HUES64 (cell line): ENCODE results near the gene RAB42. TPM values are rescaled to one million over a fixed set of nuclear protein-coding genes. Genes with fewer than 3 reads are reported as not detected.

Experiments used
- H3K27ac ChIP-seq: 2 replicates; pipeline ENCODE4 v1.7.0; 2013; ENCODE audit warnings: low read depth, low read length, inconsistent platforms
- H3K27me3 ChIP-seq: 2 replicates; pipeline ENCODE4 v1.6.1; 2013; ENCODE audit warnings: mild to moderate bottlenecking, low read length; ENCODE audit not compliant: insufficient read depth
- H3K36me3 ChIP-seq: 2 replicates; pipeline ENCODE4 v1.6.1; 2013; ENCODE audit warnings: mild to moderate bottlenecking, low read length; ENCODE audit not compliant: insufficient read depth
- H3K4me1 ChIP-seq: 2 replicates; pipeline ENCODE4 v1.6.1; 2013; ENCODE audit warnings: mild to moderate bottlenecking, low read length, moderate library complexity; ENCODE audit not compliant: insufficient read depth
- H3K4me3 ChIP-seq: 2 replicates; pipeline ENCODE4 v1.5.1; 2013; ENCODE audit warnings: mild to moderate bottlenecking, low read length, moderate library complexity
- H3K9ac ChIP-seq: 2 replicates; pipeline ENCODE4 v1.6.1; 2013; ENCODE audit warnings: mild to moderate bottlenecking, low read depth, low read length
- H3K9me3 ChIP-seq: 2 replicates; pipeline ENCODE4 v1.6.1; 2013; ENCODE audit warnings: low read depth, low read length; ENCODE audit not compliant: insufficient read depth
- WGBS: fragments of 150-250, 120-280 bp; methylation state at CpG from one replicate; pipeline ENCODE4 v1.1.7; 2013; ENCODE audit warnings: missing lambda C conversion rate; 5-methylcytosine and 5-hydroxymethylcytosine counted together
- polyA plus RNA-seq, 2 experiments: library from polyadenylated mRNA; stranded (reverse); fragments of 50-300 nt; gene quantifications; one replicate each; pipeline ENCODE4 v1.2.3, GENCODE V29; 2013

Gene RAB42, protein sequence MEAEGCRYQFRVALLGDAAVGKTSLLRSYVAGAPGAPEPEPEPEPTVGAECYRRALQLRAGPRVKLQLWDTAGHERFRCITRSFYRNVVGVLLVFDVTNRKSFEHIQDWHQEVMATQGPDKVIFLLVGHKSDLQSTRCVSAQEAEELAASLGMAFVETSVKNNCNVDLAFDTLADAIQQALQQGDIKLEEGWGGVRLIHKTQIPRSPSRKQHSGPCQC
- polyA plus RNA-seq (2013, experiment 1 of 2) = 5.9 TPM
- 7.2 TPM for polyA plus RNA-seq (2013, experiment 2 of 2)

DNA sequence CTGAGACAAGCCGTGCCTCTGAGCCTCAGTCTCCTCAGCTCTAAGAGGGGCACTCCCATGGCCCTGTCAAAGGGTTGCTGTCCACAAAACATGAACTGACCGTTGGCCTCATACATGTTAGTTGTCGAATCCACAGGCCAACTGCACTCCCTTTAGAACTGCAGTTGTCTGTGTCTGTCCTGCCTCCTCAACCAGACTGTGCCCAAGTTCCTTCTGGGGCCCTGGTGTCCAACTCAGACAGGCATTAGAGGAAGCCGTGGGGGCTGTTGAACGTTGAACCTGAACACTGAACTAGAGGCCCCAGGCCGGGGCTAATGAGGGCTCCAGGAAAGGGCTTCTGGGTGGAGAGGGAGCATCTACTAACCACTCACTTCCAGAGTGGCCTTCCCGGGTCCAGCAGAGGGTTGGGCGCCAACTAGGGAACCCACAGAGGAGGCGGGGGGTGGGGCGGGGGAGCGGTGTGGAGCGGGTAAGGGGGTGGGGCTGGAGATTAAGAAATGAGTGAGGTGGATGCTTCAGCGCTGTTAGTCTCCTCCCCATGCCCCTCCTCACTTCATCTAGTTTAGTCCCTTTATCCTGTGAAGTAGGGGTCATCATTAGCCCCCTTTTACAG is at the start of gene RAB42:
Gene RAB42, plus strand, starts transcription at position 558 of the 613 bp plus-strand sequence. CDS start 247 bp downstream, outside the sequence.
- Histone ChIP-seq H3K9me3 (no peaks in the 10 kb centered on the region), H3K4me3 (peak within 1 kb of the TSS; percentile 66), H3K9ac (peak within 1 kb of the TSS; percentile 71), H3K4me1 (peaks cover 15% of the 10 kb centered on the region), H3K27ac (no peak within 1 kb of the TSS), H3K27me3 (peaks cover 18% of the 10 kb centered on the region), H3K36me3 (no peaks in the 10 kb centered on the region)
- 58% methylated on average over 6 of the region's 13 CpGs for WGBS

DNA sequence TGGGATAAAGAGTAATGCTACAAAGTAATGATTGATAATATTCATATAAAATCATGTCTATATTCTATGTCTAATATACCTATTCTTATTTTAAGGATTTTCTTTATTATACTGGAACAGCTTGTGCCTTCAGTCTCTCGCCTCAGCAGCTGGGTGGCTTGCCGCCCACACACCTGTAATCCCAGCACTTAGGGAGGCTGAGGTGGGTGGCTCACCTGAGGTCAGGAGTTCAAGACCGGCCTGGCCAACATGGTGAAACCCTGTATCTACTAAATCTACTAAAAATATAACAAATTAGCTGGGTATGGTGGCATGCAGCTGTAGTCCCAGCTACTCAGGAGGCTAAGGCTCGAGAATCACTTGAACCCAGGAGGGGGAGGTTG is 46.8 kb upstream of the RAB42 start:
- Histone ChIP-seq H3K36me3 (no peaks in the 10 kb centered on the region), H3K27ac (no peak overlapping the region), H3K4me1 (no peaks in the 10 kb centered on the region), H3K27me3 (no peaks in the 10 kb centered on the region), H3K9ac (no peak overlapping the region), H3K9me3 (no peaks in the 10 kb centered on the region), H3K4me3 (no peak overlapping the region)
- over 99% methylated on average over 4 of the region's 4 CpGs for WGBS

DNA sequence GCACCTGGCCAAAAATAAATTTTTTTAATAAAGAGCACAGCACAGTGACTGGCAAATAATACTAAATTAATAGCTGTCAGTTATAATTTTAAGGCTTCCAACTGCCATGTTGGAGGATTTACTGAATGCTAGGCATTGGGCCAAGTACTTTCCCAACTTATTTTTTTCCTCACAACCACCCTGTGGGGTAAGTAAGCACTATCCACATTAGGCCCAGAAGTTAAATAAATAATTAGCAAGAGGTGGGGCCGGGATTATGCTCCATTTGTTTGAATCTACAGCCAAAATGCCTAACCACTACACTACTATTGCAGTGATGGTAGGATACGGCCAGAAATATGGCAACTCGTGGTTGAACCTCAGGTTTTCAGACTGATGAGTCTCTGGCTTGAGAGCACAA is 43.7 kb upstream of the RAB42 start:
- Histone ChIP-seq H3K27ac (no peak overlapping the region), H3K36me3 (no peaks in the 10 kb centered on the region), H3K27me3 (no peaks in the 10 kb centered on the region), H3K9ac (no peak overlapping the region), H3K4me1 (0 out of 2 replicates have a peak, but pooled peaks cover 5% of the 10 kb centered on the region), H3K9me3 (no peaks in the 10 kb centered on the region), H3K4me3 (no peak overlapping the region)
- 88% methylated on average over 3 of the region's 3 CpGs for WGBS

DNA sequence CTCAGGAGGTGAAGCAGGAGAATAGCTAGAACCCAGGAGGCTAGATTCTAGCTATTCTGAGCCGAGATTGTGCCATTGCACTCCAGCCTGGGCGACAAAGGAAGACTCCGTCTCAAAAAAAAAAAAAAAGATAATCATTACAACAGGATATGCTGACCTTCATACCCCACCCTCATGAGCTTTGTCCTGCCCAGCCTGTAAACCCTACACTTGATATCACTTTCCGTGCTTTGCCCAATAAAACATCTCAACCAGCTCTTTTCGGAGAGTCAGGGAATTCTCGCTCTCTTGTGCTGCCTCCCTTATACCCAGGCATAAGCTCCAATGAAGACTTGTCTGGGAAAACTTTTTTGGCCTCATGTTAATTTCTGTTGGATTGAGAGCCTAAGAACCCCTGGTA is 40.7 kb upstream of the RAB42 start:
- 0 out of 2 replicates have a peak, but pooled peaks cover 5% of the 10 kb centered on the region for H3K4me1 ChIP-seq
- H3K36me3 ChIP-seq = peaks cover 12% of the 10 kb centered on the region
- H3K27ac ChIP-seq = no peak overlapping the region
- WGBS = 97% methylated on average over 6 of the region's 6 CpGs
- H3K27me3 ChIP-seq = no peaks in the 10 kb centered on the region
- H3K9ac ChIP-seq = no peak overlapping the region
- no peak overlapping the region for H3K4me3 ChIP-seq
- no peaks in the 10 kb centered on the region for H3K9me3 ChIP-seq

DNA sequence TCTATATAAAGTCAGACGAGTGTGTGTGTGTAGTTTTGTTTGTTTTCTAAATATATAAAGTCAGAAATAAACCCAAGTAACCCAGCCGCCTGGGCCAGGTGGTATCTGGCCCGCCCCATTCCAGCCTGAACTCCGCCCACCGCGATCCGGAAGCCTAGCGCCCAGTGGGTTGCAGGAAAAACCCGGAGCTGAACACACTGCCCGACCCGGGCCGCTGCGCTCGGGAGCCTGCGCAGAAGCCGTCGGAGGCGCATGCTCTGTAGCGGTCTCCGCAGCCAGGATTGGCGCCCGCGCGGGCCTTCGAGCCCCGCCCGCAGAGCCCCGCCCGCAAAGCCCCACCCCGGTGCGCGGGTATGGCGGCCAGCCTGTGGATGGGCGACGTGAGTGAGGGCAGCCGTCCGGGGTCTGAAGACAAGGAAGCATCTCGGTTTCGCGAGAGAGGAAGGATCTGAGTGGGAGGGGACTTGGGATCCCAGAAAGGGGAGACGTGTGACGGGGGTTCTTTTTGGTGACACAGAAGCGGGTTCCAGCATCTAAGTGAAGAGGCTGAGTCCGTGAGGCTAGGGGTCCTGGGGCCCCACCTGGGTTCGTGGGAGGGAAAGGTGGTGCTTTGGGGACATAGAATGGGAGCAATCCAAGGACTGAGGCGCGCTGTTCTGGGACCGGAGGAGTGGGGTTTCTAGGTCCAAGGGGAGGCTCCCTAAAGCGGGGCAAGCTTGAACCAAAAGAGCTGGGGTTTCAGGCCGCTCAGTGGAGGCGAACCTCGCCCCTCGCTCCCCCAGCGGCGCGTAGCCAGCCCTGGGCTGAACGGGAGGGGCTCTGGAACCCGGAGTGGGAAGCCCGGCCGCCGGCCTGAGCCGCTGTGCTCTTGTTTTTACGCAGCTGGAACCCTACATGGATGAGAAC is 39.1 kb upstream of the RAB42 start, which contains the start of gene TRNAU1AP:
Gene TRNAU1AP, plus strand, starts transcription at position 328 of the 906 bp plus-strand sequence. Its CDS starts 26 bp downstream, at position 354.
- Histone ChIP-seq H3K27ac (peak within 1 kb of the TSS; percentile 38; the same call in 1 of the 2 replicates), H3K36me3 (peaks cover 20% of the 10 kb centered on the region), H3K4me3 (peak within 1 kb of the TSS; percentile 90), H3K9me3 (no peaks in the 10 kb centered on the region), H3K27me3 (no peaks in the 10 kb centered on the region), H3K9ac (peak within 1 kb of the TSS; percentile 82), H3K4me1 (0 out of 2 replicates have a peak, but pooled peaks cover 5% of the 10 kb centered on the region)
- under 1% methylated on average over 62 of the region's 63 CpGs for WGBS

DNA sequence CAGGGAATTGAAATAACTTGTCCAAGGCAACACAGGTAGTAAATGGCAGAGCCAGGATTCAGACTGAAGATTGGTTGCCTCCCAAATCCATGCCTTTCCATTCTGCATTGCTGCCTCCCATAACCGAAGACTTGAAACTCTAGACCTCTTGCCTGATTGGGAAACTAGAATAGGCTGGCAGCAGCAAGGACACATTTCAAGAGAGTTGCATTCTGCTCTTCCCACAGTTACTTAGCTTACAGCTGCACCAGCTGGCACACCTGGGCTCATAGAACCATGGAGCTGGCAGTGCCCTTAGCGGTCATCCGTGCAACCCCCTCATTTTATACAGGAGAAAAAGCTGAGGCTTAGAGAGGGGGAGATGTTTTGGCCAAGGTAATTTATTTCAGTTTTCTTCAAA is 31.2 kb upstream of the RAB42 start:
- H3K9me3 ChIP-seq = no peaks in the 10 kb centered on the region
- H3K4me1 ChIP-seq = no peaks in the 10 kb centered on the region
- 100% methylated on average over 3 of the region's 3 CpGs for WGBS
- no peaks in the 10 kb centered on the region for H3K27me3 ChIP-seq
- H3K36me3 ChIP-seq = peaks cover 77% of the 10 kb centered on the region
- H3K4me3 ChIP-seq = no peak overlapping the region
- H3K27ac ChIP-seq = no peak overlapping the region
- H3K9ac ChIP-seq = no peak overlapping the region

DNA sequence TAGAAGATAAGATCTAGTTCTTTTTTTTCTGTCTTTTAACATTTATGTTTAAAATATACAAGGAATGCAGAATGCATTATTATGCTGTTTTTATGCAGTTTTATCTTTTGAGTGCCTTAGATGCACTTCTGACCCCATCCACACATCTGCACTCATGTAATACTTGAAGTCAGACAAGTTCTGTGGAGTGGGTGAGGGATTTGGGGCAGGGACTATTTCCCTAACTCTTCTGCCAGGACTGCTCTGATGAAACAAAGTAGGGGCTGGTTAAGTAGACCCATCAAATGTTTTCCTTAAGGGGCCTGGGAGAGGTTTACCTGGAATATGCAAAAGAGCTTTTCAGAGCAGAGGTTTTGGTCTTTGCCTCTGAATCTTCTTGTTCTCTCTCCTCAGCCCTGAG is 27.8 kb upstream of the RAB42 start:
- Histone ChIP-seq H3K4me1 (no peaks in the 10 kb centered on the region), H3K27me3 (no peaks in the 10 kb centered on the region), H3K27ac (no peak overlapping the region), H3K4me3 (no peak overlapping the region), H3K9me3 (no peaks in the 10 kb centered on the region), H3K36me3 (peaks cover 88% of the 10 kb centered on the region), H3K9ac (no peak overlapping the region)

DNA sequence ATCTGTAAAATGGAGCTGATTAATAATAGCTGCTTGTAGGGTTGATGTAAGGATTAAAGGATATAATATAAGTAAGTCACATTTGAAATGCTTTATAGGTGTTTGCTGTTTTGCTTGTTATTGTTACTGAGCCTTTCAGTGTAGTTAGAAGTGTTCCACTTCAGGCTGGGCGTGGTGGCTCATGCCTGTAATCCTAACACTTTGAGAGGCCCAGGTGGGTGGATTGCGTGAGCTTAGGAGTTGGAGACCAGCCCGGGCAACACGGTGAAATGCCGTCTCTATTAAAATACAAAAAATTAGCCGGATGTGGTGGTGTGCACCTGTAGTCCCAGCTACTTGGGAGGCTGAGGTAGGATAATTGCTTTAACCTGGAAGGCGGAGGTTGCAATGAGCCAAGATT is 27.0 kb upstream of the RAB42 start:
- Histone ChIP-seq H3K4me1 (no peaks in the 10 kb centered on the region), H3K27ac (no peak overlapping the region), H3K4me3 (no peak overlapping the region), H3K36me3 (peaks cover 83% of the 10 kb centered on the region), H3K27me3 (no peaks in the 10 kb centered on the region), H3K9me3 (no peaks in the 10 kb centered on the region), H3K9ac (no peak overlapping the region)
- WGBS = 98% methylated on average over 7 of the region's 7 CpGs

DNA sequence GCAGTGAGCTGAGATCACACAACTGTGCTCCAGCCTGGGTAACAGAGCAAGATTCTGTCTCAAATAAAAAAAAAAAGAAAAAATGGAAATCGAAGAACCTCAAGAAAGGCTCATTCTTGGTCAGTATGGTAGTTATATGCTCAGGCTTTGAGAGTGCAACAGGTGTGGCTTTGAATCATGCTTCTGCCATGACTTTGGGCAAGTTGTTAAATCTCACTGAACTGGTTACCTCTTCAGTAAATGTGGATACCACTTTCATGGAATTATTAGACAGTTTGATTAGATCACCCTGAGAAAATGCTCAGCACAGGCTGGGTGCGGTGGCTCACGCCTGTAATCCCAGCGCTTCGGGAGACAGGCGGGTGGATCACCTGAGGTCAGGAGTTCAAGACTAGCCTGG is 26.3 kb upstream of the RAB42 start:
- 97% methylated on average over 6 of the region's 6 CpGs for WGBS
- Histone ChIP-seq H3K4me3 (no peak overlapping the region), H3K9me3 (no peaks in the 10 kb centered on the region), H3K27ac (no peak overlapping the region), H3K4me1 (no peaks in the 10 kb centered on the region), H3K9ac (no peak overlapping the region), H3K36me3 (peaks cover 82% of the 10 kb centered on the region), H3K27me3 (no peaks in the 10 kb centered on the region)

DNA sequence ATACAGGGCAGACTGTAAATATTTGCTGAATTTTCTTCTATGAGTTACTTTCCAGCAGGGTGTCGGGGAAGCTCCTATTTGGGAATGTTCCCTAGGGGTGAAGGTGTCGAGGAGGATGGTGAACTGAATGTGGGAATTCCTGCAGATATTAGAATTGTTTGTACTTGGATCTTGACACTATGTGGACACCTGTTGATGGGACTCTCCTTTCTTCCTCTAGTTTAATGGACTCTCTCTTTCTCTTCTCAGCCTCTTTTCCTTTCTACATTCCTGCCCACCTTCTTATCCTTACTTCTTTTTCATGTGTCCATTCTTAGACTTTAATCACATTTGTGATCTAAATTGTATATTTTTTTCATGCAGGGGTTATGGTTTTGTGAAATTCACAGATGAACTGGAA is 25.1 kb upstream of the RAB42 start:
- Histone ChIP-seq H3K9ac (no peak overlapping the region), H3K36me3 (peaks cover 81% of the 10 kb centered on the region), H3K27ac (no peak overlapping the region), H3K27me3 (no peaks in the 10 kb centered on the region), H3K4me3 (no peak overlapping the region), H3K4me1 (no peaks in the 10 kb centered on the region), H3K9me3 (no peaks in the 10 kb centered on the region)
- WGBS = 95% methylated on average over 2 of the region's 2 CpGs

DNA sequence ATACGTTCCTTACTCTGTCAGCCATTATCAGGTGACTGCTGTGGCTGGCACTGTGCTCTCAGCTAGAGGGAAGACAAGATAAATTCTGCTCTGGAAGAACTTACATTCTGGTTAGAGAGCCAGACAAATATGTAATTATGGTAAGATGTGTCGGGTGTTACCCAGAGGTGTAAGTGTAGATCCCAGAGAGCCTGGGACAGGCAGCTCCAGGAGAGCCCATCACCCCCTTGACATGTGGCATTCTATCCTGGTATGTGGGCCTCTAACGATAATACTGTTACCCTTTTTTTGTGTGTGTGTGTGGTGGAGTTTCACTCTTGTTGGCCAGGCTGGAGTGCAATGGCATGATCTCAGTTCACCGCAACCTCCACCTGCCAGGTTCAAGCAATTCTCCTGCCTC is 20.2 kb upstream of the RAB42 start:
- H3K27ac ChIP-seq = no peak overlapping the region
- no peaks in the 10 kb centered on the region for H3K9me3 ChIP-seq
- H3K27me3 ChIP-seq = no peaks in the 10 kb centered on the region
- no peaks in the 10 kb centered on the region for H3K4me1 ChIP-seq
- H3K4me3 ChIP-seq = no peak overlapping the region
- peaks cover 66% of the 10 kb centered on the region for H3K36me3 ChIP-seq
- no peak overlapping the region for H3K9ac ChIP-seq
- over 99% methylated on average over 4 of the region's 4 CpGs for WGBS
